ENCODE results near the gene TUBB4B. TPM values are rescaled to one million over a fixed set of nuclear protein-coding genes. Genes with fewer than 3 reads are reported as not detected.

The TUBB4B gene
- total RNA-seq, 1 donor from 2014 or later, result 192 TPM

DNA sequence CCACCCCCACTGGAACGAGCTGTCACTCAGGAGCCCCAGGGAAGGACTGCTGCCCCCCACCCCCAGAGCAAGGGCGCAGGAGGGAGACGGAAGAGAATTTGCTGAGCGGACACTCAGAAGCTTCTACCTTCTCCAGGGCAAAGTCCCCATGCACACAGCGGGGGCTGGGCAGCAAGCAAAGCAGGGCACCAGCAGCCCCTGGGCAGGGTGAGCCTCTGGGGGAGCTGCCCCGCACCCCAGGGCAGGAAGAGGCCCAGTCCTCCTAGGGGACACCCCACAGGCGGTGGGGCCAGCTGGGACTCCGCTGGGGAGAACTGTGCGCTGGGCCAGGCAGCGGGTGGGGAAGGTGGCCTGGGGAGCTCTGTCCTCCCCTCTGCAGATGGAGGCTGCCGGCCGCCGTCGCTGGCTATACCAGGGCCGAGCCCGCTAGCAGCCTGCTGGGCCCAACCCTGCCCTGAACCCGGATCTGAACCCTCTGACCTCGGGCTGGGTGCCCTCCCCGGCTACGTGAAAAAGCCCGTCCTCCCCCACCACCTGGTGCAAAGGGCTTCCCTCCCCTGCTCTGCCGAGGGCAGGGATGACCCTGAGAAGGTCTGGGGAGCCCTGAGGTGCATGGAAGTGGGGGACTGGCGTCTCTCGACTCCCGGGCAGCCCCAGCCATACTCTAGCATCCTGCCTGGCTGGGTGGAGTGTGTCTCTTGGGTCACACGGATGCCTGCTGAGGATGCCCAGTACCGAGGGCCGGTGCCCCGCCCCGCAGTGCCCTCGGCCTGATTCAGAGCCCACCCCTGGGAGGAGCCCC is 11.0 kb upstream of the TUBB4B start:
- no peak for DNase-seq
- H3K27ac Mint-ChIP-seq (ENCODE audit: unreplicated experiment), result no peak overlapping the region
- no peaks in the 10 kb centered on the region for H3K36me3 Mint-ChIP-seq (ENCODE audit: unreplicated experiment)
- peaks cover 2% of the 10 kb centered on the region for H3K27me3 Mint-ChIP-seq (ENCODE audit: unreplicated experiment)
- TF ChIP-seq, protein P1, sequence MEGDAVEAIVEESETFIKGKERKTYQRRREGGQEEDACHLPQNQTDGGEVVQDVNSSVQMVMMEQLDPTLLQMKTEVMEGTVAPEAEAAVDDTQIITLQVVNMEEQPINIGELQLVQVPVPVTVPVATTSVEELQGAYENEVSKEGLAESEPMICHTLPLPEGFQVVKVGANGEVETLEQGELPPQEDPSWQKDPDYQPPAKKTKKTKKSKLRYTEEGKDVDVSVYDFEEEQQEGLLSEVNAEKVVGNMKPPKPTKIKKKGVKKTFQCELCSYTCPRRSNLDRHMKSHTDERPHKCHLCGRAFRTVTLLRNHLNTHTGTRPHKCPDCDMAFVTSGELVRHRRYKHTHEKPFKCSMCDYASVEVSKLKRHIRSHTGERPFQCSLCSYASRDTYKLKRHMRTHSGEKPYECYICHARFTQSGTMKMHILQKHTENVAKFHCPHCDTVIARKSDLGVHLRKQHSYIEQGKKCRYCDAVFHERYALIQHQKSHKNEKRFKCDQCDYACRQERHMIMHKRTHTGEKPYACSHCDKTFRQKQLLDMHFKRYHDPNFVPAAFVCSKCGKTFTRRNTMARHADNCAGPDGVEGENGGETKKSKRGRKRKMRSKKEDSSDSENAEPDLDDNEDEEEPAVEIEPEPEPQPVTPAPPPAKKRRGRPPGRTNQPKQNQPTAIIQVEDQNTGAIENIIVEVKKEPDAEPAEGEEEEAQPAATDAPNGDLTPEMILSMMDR (IDR thresholded peaks at IDR 0.05; ENCODE audit: partially characterized antibody, unreplicated experiment), result no peak
- no peaks in the 10 kb centered on the region for H3K9me3 Mint-ChIP-seq (ENCODE audit: unreplicated experiment)
- no peak overlapping the region for H3K4me3 Mint-ChIP-seq (ENCODE audit: unreplicated experiment)
- peaks cover 2% of the 10 kb centered on the region for H3K4me1 Mint-ChIP-seq (ENCODE audit: low read depth, unreplicated experiment)

DNA sequence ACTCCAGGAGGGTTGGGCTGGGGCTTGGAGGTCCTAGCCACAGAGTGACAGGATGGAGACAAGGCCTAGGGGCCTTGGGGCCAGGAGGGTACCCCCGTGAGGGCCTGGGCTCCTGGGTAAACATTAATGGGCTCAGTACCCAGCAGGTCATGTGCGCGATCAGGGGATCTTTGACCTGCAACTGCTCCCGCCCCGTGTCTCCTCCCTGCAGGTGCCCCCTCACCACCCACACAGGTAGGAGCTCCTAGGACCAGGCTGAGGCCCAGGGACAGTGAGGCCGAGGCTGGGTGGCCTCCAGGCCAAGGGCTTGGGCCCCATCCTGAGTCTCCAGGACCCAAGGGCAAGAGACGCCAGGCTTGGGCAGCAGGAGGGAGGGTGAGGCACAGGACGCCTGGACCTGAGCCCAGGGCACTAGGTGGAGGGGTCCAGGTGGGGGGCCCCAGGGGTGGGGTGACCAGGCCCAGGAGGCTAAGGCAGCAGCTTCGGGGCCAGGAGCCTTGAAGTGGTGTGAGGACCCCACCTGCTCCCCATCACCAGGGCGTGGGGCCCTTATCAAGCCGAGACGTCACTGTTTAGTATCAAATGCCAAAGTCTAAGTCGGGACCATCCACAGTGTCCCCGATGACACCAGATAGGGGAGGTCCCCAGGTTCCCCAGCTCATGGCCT is 10.2 kb upstream of the TUBB4B start, which contains the start of gene SLC34A3:
SLC34A3 (plus strand) TSS at position 197 of the 667 bp plus-strand sequence. CDS start 802 bp downstream, outside the sequence.
- H3K4me1 Mint-ChIP-seq (ENCODE audit: low read depth, unreplicated experiment), result peaks cover 2% of the 10 kb centered on the region
- no peak within 1 kb of the TSS for H3K4me3 Mint-ChIP-seq (ENCODE audit: unreplicated experiment)
- DNase-seq, result no peak
- no peaks in the 10 kb centered on the region for H3K36me3 Mint-ChIP-seq (ENCODE audit: unreplicated experiment)
- peaks cover 2% of the 10 kb centered on the region for H3K27me3 Mint-ChIP-seq (ENCODE audit: unreplicated experiment)
- no peaks in the 10 kb centered on the region for H3K9me3 Mint-ChIP-seq (ENCODE audit: unreplicated experiment)
- no peak within 1 kb of the TSS for H3K27ac Mint-ChIP-seq (ENCODE audit: unreplicated experiment)
- TF ChIP-seq, protein P1 (IDR thresholded peaks at IDR 0.05; ENCODE audit: partially characterized antibody, unreplicated experiment), result no peak

DNA sequence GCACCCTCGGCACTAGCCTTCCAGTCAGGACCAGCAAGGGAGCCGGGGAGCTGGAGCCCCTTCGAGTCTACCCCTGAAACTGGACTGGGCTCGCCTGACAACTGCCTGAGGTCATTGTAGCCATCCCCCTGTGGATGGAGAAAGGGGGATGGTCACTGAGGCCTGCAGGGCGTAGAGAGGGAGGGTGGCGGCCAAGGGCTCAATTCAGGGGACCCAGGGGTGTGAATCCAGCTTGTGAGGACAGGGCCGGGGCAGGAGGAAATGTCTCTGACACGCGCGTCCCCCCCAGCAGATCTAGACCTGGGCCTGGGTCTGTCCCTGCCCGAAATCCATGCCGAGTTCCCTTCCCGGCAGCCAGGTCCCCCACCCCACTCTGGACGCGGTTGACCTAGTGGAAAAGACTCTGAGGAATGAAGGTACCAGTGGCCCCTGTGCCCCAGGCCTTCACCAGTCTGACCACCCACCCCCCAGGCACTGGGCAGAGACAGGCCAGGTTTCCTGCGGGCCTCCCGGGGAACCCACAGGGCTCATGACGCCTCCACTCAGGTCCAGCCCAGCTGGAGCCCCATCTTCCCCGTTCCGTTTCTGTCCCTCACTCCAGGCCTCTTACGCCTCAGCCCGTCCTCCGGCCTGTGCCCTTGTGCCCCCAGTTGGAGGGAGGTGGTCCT is 9.6 kb upstream of the TUBB4B start:
- H3K27me3 Mint-ChIP-seq (ENCODE audit: unreplicated experiment), result no peaks in the 10 kb centered on the region
- no peaks in the 10 kb centered on the region for H3K9me3 Mint-ChIP-seq (ENCODE audit: unreplicated experiment)
- TF ChIP-seq, protein P1 (IDR thresholded peaks at IDR 0.05; ENCODE audit: partially characterized antibody, unreplicated experiment), result no peak
- H3K36me3 Mint-ChIP-seq (ENCODE audit: unreplicated experiment), result no peaks in the 10 kb centered on the region
- H3K4me1 Mint-ChIP-seq (ENCODE audit: low read depth, unreplicated experiment), result peaks cover 2% of the 10 kb centered on the region
- H3K27ac Mint-ChIP-seq (ENCODE audit: unreplicated experiment), result no peak overlapping the region
- H3K4me3 Mint-ChIP-seq (ENCODE audit: unreplicated experiment), result no peak overlapping the region
- DNase-seq, result no peak

DNA sequence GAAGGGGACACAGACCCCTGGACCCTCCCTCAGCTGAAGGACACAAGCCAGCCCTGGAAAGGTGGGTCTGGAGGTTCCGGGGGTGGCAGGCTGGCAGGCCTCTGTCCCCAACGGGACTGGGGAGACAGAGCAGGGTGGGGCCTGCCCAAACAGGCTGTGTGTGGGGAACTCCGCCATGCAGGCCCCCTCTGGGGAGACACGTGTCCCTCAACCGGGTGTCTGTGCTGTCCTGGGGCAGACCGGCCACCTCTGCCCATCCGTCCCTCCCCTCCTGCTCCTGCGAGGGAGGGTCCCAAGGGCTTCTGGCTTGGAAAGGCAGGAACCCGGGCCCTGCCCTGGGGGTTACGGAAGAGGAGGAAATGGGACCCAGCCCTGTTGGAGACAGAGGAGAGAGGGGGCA is 9.0 kb upstream of the TUBB4B start:
- Mint-ChIP-seq H3K36me3 (ENCODE audit: unreplicated experiment) (no peaks in the 10 kb centered on the region), H3K4me3 (ENCODE audit: unreplicated experiment) (no peak overlapping the region), H3K9me3 (ENCODE audit: unreplicated experiment) (no peaks in the 10 kb centered on the region), H3K27me3 (ENCODE audit: unreplicated experiment) (no peaks in the 10 kb centered on the region), H3K4me1 (ENCODE audit: low read depth, unreplicated experiment) (peaks cover 2% of the 10 kb centered on the region), H3K27ac (ENCODE audit: unreplicated experiment) (no peak overlapping the region)
- TF ChIP-seq, protein P1 (IDR thresholded peaks at IDR 0.05; ENCODE audit: partially characterized antibody, unreplicated experiment), result no peak
- DNase-seq, result no peak

Data from glutamatergic neuron (in vitro differentiated cells).